ENCODE data around the gene SORT1. TPM values are rescaled to one million over a fixed set of nuclear protein-coding genes. Genes with fewer than 3 reads are reported as not detected.
"Not testable (repeated sequence)": the region's sequence is repeated elsewhere in the genome, so short reads cannot be mapped to it uniquely, and the experiment has no call there.

Gene SORT1
- total RNA-seq, 1 donor from 2014 or later = 9.4 TPM

- no peak for DNase-seq (ENCODE audit: low read depth in 2 of 2)
Measured at GRCh38 chr1:109379907-109380306, 17.8 kb downstream of the SORT1 start.

- DNase-seq (ENCODE audit: low read depth in 2 of 2) = no peak
Measured at GRCh38 chr1:109379422-109379821, 18.3 kb downstream of the SORT1 start.

- no peak for DNase-seq (ENCODE audit: low read depth in 2 of 2)
Measured at GRCh38 chr1:109377698-109378097, 20.0 kb downstream of the SORT1 start.

GRCh38 chr1:109373696-109374095, 24.0 kb downstream of the SORT1 start:
- DNase-seq (ENCODE audit: low read depth in 2 of 2) = not testable (repeated sequence)

- no peak for DNase-seq (ENCODE audit: low read depth in 2 of 2)
Measured at GRCh38 chr1:109373126-109373525, 24.6 kb downstream of the SORT1 start.

GRCh38 chr1:109372281-109372680, 25.4 kb downstream of the SORT1 start:
- no peak for DNase-seq (ENCODE audit: low read depth in 2 of 2)

- DNase-seq (ENCODE audit: low read depth in 2 of 2) = no peak
Measured at GRCh38 chr1:109371341-109371739, 26.4 kb downstream of the SORT1 start.

GRCh38 chr1:109370712-109371340, 26.9 kb downstream of the SORT1 start:
- no peak for DNase-seq (ENCODE audit: low read depth in 2 of 2)

GRCh38 chr1:109369167-109369746, 28.5 kb downstream of the SORT1 start:
- no peak for DNase-seq (ENCODE audit: low read depth in 2 of 2)

GRCh38 chr1:109368464-109368863, 29.3 kb downstream of the SORT1 start:
- no peak for DNase-seq (ENCODE audit: low read depth in 2 of 2)

- DNase-seq (ENCODE audit: low read depth in 2 of 2) = no peak
Measured at GRCh38 chr1:109367626-109368025, 30.1 kb downstream of the SORT1 start.

- no peak for DNase-seq (ENCODE audit: low read depth in 2 of 2)
Measured at GRCh38 chr1:109365642-109366204, 32.0 kb downstream of the SORT1 start.

- no peak for DNase-seq (ENCODE audit: low read depth in 2 of 2)
Measured at GRCh38 chr1:109361649-109362048, 36.1 kb downstream of the SORT1 start.

- no peak for DNase-seq (ENCODE audit: low read depth in 2 of 2)
Measured at GRCh38 chr1:109361069-109361468, 36.6 kb downstream of the SORT1 start.

- DNase-seq (ENCODE audit: low read depth in 2 of 2) = no peak
Measured at GRCh38 chr1:109357616-109358015, 40.1 kb downstream of the SORT1 start.

- no peak for DNase-seq (ENCODE audit: low read depth in 2 of 2)
Measured at GRCh38 chr1:109356915-109357314, 40.8 kb downstream of the SORT1 start.

GRCh38 chr1:109356505-109356904, 41.2 kb downstream of the SORT1 start:
- no peak for DNase-seq (ENCODE audit: low read depth in 2 of 2)

GRCh38 chr1:109354929-109355328, 42.8 kb downstream of the SORT1 start:
- DNase-seq (ENCODE audit: low read depth in 2 of 2) = no peak

- no peak for DNase-seq (ENCODE audit: low read depth in 2 of 2)
Measured at GRCh38 chr1:109351457-109351856, 46.3 kb downstream of the SORT1 start.

- DNase-seq (ENCODE audit: low read depth in 2 of 2) = no peak
Measured at GRCh38 chr1:109350655-109351054, 47.1 kb downstream of the SORT1 start.

GRCh38 chr1:109350182-109350581, 47.5 kb downstream of the SORT1 start:
- DNase-seq (ENCODE audit: low read depth in 2 of 2) = no peak

- no peak for DNase-seq (ENCODE audit: low read depth in 2 of 2)
Measured at GRCh38 chr1:109347511-109347910, 50.2 kb downstream of the SORT1 start.

All from dermis microvascular lymphatic vessel endothelial cell (primary cell).